ENCODE results near the gene CUL7. TPM values are rescaled to one million over a fixed set of nuclear protein-coding genes. Genes with fewer than 3 reads are reported as not detected.
A peak's percentile ranks its signal among the peaks of the same experiment; 100 is the strongest.

CUL7 gene
- total and polyA plus RNA-seq, 9 of the 15 experiments (the other 6 are each of a cell fraction or from before 2014, with no cell fraction given): 0.44 to 20.1 (median 8.6) TPM

DNA sequence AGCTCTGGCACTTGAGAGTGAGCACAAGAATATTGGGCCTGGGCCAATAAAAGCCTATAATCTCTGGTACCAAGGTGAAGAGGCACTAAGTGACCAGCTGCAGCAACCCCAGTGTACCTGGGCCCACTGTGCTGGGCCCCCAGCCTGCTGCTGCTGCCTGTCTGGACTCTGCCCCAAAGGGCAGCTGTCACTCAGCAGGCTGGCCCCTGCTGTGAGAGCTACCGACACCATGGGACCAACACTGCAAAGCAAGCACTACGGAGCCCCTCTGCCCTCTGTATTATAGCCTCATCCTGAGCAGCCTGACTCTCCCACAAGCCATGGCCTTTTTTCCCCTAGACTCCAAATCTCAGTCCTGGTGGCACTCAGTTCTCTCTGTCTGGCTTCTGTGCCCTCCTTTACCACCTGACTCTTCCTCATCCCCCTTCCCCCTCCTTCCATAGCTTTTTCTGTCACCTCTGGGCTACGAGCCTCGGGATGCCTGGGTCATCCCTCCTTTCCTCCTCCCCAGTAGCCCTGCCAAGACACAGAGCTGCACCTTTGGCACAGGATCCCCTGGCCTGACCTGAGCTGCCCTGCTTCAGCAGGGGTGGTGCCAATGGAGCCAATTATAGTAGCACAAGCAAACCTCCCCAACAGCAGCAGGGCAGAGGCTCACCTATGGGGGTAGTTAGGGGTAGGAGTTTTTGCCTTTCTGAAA, 18.0 kb downstream of the CUL7 start (continued):
- TF ChIP-seq, protein P1, sequence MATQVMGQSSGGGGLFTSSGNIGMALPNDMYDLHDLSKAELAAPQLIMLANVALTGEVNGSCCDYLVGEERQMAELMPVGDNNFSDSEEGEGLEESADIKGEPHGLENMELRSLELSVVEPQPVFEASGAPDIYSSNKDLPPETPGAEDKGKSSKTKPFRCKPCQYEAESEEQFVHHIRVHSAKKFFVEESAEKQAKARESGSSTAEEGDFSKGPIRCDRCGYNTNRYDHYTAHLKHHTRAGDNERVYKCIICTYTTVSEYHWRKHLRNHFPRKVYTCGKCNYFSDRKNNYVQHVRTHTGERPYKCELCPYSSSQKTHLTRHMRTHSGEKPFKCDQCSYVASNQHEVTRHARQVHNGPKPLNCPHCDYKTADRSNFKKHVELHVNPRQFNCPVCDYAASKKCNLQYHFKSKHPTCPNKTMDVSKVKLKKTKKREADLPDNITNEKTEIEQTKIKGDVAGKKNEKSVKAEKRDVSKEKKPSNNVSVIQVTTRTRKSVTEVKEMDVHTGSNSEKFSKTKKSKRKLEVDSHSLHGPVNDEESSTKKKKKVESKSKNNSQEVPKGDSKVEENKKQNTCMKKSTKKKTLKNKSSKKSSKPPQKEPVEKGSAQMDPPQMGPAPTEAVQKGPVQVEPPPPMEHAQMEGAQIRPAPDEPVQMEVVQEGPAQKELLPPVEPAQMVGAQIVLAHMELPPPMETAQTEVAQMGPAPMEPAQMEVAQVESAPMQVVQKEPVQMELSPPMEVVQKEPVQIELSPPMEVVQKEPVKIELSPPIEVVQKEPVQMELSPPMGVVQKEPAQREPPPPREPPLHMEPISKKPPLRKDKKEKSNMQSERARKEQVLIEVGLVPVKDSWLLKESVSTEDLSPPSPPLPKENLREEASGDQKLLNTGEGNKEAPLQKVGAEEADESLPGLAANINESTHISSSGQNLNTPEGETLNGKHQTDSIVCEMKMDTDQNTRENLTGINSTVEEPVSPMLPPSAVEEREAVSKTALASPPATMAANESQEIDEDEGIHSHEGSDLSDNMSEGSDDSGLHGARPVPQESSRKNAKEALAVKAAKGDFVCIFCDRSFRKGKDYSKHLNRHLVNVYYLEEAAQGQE (IDR thresholded peaks at IDR 0.05; ENCODE audit: borderline replicate concordance): no peak
- TF ChIP-seq, protein P1 (CRISPR knock-in tag; IDR thresholded peaks at IDR 0.05; ENCODE audit: low read depth): no peak
- TF ChIP-seq, protein P2, sequence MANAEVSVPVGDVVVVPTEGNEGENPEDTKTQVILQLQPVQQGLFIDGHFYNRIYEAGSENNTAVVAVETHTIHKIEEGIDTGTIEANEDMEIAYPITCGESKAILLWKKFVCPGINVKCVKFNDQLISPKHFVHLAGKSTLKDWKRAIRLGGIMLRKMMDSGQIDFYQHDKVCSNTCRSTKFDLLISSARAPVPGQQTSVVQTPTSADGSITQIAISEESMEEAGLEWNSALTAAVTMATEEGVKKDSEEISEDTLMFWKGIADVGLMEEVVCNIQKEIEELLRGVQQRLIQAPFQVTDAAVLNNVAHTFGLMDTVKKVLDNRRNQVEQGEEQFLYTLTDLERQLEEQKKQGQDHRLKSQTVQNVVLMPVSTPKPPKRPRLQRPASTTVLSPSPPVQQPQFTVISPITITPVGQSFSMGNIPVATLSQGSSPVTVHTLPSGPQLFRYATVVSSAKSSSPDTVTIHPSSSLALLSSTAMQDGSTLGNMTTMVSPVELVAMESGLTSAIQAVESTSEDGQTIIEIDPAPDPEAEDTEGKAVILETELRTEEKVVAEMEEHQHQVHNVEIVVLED (CRISPR knock-in tag; IDR thresholded peaks at IDR 0.05): no peak
- TF ChIP-seq NR4A1 (CRISPR knock-in tag; IDR thresholded peaks at IDR 0.05) (no peak), NR4A1 (tag; IDR thresholded peaks at IDR 0.05) (no peak), POLR2B (IDR thresholded peaks at IDR 0.05; ENCODE audit: low read depth, partially characterized antibody) (peak; percentile 28), ZNF644 (tag; IDR thresholded peaks at IDR 0.05; ENCODE audit: low read depth) (no peak), NFXL1 (CRISPR knock-in tag; IDR thresholded peaks at IDR 0.05) (no peak), POLR2G (IDR thresholded peaks at IDR 0.05; ENCODE audit: low read depth, low read length) (peak; percentile 51), HMG20A (CRISPR knock-in tag; conservative IDR thresholded peaks at IDR 0.05) (no peak), PCBP1 (IDR thresholded peaks at IDR 0.05; ENCODE audit: low read depth, low read length, poor library complexity, severe bottlenecking) (no peak), IRF1 (CRISPR knock-in tag; IDR thresholded peaks at IDR 0.05; ENCODE audit: borderline replicate concordance) (no peak), RBFOX2 (IDR thresholded peaks at IDR 0.05; ENCODE audit: low read depth, low read length) (peak; percentile 29; the same call in 1 of the 2 replicates), LEF1 (IDR thresholded peaks at IDR 0.05) (no peak), LCOR (CRISPR knock-in tag; IDR thresholded peaks at IDR 0.05) (no peak)
